Measurements from ENCODE around the gene RNF212.

Gene RNF212, protein sequence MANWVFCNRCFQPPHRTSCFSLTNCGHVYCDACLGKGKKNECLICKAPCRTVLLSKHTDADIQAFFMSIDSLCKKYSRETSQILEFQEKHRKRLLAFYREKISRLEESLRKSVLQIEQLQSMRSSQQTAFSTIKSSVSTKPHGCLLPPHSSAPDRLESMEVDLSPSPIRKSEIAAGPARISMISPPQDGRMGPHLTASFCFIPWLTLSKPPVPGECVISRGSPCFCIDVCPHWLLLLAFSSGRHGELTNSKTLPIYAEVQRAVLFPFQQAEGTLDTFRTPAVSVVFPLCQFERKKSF

DNA sequence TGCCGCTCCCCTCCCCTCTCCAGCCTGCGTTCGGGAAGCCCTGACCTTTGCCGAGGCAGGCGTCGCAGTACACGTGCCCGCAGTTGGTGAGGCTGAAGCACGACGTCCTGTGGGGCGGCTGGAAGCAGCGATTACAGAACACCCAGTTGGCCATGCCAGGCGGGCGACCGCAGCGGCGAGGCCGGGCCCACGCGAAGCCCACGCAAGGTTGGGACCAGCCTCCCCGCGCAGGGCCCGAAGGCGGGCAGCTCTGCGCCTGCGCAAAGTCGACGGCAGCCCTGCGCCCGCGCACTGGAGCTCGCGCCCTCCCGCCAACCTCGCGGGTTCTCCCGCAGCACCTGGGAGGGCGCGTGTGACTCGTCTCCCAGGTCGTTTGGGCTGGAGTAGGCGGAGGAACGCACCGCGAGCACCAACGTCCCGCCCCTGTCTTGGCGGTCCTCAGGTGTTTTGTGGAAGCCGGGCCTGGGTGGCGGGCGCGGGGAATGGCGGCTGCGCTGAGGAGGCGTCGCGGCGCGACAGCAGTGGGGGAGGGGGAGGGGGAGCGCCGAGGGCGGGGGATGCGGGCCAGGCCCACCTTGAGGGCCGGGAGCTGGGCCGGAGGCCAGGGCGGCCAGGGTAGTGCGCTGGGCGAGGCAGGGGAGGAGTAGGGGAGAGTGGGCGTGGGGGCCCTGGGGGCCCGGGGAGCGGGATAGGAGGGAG is at the start of gene RNF212:
Gene RNF212, minus strand, starts transcription at position 254 of the 699 bp plus-strand sequence. Its CDS starts 100 bp downstream, at position 154.
- TF ChIP-seq ZFX (IDR thresholded peaks at IDR 0.05) = no peak
- TF ChIP-seq, protein P1, sequence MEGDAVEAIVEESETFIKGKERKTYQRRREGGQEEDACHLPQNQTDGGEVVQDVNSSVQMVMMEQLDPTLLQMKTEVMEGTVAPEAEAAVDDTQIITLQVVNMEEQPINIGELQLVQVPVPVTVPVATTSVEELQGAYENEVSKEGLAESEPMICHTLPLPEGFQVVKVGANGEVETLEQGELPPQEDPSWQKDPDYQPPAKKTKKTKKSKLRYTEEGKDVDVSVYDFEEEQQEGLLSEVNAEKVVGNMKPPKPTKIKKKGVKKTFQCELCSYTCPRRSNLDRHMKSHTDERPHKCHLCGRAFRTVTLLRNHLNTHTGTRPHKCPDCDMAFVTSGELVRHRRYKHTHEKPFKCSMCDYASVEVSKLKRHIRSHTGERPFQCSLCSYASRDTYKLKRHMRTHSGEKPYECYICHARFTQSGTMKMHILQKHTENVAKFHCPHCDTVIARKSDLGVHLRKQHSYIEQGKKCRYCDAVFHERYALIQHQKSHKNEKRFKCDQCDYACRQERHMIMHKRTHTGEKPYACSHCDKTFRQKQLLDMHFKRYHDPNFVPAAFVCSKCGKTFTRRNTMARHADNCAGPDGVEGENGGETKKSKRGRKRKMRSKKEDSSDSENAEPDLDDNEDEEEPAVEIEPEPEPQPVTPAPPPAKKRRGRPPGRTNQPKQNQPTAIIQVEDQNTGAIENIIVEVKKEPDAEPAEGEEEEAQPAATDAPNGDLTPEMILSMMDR (conservative IDR thresholded peaks at IDR 0.05) = no peak
- no peak within 1 kb of the TSS for H3K27ac ChIP-seq

DNA sequence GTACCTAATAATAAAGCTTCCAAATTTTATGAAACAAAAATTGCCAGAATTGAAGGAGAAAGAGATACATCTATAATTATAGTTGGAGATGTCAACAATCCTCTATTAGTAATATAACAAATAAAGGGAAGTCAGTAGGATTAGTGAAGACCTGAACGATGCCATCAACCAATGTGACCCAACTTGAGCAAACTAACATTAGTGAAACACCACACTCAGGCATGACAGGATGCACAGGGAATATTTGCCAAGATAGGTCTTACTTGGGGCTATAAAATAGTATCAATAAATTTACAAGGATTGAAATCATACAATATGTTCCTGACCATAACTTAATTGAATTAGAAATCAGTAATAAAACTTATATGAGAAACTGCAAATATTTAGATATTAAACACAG is 47.0 kb upstream of the RNF212 start:
- no peak overlapping the region for H3K27ac ChIP-seq
- TF ChIP-seq, protein P1 (conservative IDR thresholded peaks at IDR 0.05) = no peak
- TF ChIP-seq ZFX (IDR thresholded peaks at IDR 0.05) = no peak

DNA sequence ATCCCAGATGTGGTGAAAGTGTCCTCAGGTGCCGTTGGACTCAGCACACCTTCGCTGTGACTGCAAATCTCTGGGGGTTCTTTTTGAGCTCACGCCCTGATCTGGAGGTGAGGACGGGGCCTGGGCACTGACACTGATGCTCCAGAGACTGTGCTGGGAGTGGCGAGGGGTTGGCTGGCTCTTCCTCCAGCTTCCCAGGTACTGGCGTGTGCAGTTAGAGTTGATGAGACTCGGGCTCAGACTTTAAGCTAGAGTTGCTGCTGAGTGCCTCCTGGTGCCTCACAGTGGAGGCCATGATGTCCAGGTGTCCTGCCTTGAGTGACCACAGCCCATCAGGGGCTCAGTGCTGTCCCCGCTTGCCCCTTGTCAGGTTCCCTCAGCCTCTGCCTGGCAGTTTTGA is 42.7 kb upstream of the RNF212 start:
- H3K27ac ChIP-seq = peak overlapping the region; percentile 89
- TF ChIP-seq, protein P1 (conservative IDR thresholded peaks at IDR 0.05) = no peak
- TF ChIP-seq ZFX (IDR thresholded peaks at IDR 0.05) = no peak

DNA sequence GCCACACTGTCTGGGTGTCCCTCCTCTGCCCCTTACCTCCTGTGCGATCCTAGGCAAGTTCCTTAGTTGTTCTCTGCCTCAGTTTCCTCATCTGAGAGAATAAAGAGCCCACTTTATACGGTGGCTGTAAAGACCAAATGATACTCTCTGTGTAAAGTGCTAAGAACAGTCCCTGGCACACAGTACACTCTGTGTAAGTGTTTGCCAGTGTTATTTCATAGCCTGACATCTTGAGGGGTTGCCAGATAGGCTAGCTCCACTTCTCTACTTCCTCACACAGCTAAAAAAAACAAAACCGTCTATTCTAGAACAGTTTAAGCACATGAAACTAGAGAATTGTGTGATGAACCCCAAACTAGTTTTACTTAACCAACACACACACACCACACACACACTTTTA is 42.0 kb upstream of the RNF212 start:
- TF ChIP-seq, protein P1 (conservative IDR thresholded peaks at IDR 0.05) = no peak
- no peak for TF ChIP-seq ZFX (IDR thresholded peaks at IDR 0.05)
- peak overlapping the region; percentile 89 for H3K27ac ChIP-seq

DNA sequence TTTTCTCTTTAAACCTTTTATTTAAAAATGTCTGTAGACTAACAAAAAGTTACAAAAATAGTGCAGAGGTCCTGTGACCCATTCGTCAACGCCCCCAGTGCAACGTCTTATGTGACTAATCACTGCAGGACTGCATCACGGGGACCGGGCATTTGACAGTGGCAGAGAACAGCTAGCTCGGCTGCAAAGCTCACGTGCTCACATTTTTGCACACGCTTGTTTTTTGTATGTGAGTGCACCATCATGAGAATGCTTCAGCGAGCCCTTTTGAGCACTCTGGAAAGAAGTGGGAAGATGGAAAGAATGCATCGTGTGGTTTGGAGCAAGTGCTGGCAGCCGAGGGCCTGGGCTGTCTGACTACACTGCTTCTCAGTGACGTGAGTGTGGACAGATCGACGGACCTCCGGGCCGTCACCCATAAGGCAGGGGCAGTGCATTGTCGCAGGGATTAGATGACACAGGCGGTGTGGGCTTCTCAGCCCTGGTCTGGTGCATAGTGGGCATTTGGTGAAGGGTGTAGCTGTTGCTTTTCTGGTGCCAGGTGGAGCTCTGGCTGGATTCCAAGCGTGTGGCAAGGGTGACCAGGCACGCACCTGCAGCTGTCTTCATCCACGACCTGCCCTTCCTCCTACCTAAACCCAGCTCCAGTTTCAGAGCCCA is 41.3 kb upstream of the RNF212 start:
- H3K27ac ChIP-seq = peak overlapping the region; percentile 89
- TF ChIP-seq ZFX (IDR thresholded peaks at IDR 0.05) = no peak
- TF ChIP-seq, protein P1 (conservative IDR thresholded peaks at IDR 0.05) = no peak

DNA sequence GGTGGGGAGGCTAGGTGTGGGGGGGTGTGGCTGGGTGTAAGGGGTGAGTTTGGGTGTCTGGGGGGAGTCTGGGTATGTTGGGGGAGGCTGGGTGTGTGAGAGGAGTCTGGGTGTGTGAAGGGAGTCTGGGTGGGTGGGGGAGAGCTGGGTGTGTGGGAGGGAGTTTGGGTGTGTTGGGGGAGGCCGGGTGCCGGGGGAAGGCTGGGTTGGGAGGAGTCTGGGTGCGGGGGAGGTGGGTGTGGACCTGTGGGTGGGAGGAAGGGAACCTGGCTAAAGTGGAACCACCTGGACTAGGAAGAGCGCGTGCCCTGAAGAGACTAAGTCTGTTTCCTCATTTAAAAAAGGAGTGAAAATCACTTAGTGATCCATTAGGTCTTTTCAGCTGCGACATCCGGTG is 40.8 kb upstream of the RNF212 start:
- TF ChIP-seq, protein P1 (conservative IDR thresholded peaks at IDR 0.05) = no peak
- no peak for TF ChIP-seq ZFX (IDR thresholded peaks at IDR 0.05)
- peak overlapping the region; percentile 89 for H3K27ac ChIP-seq
